GM19463 (cell line): ENCODE data around the gene PLA2G15.

Experiments
- ATAC-seq: cut with Tn5 transposase; IDR thresholded peaks from one replicate; pipeline ENCODE4 v1.9.1; 2021; ENCODE audit warnings: mild to moderate bottlenecking, moderate library complexity; ENCODE audit not compliant: unreplicated experiment

Gene PLA2G15, protein sequence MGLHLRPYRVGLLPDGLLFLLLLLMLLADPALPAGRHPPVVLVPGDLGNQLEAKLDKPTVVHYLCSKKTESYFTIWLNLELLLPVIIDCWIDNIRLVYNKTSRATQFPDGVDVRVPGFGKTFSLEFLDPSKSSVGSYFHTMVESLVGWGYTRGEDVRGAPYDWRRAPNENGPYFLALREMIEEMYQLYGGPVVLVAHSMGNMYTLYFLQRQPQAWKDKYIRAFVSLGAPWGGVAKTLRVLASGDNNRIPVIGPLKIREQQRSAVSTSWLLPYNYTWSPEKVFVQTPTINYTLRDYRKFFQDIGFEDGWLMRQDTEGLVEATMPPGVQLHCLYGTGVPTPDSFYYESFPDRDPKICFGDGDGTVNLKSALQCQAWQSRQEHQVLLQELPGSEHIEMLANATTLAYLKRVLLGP

GRCh38 chr16:68244903-68245853, at the start of gene PLA2G15:
Gene PLA2G15 (plus strand): TSS chr16:68245373. CDS start chr16:68245427, 54 bp downstream.
- ATAC-seq, result peak; percentile 91

DNA sequence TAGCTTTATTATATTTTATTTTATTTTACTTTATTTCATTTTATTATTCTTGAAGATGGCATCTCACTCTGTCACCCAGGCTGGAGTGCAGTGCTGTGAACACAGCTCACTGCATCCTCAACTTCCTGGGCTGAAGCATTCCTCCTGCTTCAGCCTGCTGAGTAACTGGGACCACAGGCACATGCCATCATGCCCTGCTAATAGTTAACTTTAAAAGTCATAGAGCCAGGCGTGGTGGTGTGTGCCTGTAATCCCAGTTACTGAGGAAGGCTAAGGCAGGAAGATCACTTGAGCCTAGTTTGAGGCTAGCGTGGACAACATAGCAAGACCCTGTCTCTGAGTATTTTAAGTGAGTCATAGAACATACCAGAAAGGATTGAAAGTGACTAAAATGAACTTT, 47.9 kb upstream of the PLA2G15 start:
- no peak for ATAC-seq

DNA sequence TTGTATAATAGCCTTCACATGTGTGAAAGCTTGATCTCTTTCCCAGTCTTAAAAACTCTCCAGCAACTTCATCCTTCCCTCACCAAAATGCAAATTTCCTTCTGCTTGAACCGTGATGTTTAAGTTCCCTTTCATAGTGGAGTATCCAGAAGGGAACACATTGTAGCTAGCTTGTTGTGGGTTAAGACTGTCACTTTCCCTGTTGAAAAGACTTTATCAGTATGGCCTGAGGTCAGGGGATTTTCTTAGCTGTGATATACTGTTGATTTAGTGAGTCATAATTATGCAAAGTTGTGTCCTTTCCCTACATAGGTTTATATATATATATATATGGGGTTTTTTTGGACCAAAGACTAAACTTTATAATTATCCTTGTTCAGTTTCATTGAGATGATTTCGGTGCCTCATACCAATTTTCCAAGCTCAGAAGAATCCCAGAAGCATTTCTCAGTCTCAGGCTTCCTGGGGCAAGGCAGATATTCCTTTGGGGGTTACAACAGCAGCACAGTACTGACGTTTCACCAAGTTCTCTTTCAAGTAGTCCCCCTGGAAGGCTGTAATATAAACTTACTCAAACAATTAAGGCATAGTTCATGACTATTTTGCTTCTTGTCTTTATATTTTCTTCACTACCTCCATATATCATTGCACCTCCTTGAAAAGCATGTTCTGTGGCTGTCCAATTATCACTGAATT, 44.9 kb upstream of the PLA2G15 start:
- no peak for ATAC-seq

GRCh38 chr16:68202091-68202519, 43.1 kb upstream of the PLA2G15 start:
- no peak for ATAC-seq

DNA sequence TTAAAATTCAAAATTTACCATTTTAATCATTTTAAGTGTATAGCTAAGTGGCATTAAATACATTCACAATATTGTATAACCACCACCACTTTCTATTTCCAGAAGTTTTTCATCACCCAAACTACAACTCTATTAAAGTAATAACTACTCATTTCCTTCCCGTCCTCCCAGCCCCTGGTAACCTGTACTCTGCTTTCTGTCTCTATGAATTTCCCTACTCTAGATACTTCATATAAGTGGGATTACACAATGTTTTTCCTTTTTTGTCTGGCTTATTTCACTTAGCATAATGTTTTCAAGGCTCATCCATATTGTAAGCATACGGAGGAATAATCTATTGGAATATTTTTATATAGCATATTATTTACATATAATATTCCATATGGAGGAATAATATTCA, 38.9 kb upstream of the PLA2G15 start:
- no peak for ATAC-seq

DNA sequence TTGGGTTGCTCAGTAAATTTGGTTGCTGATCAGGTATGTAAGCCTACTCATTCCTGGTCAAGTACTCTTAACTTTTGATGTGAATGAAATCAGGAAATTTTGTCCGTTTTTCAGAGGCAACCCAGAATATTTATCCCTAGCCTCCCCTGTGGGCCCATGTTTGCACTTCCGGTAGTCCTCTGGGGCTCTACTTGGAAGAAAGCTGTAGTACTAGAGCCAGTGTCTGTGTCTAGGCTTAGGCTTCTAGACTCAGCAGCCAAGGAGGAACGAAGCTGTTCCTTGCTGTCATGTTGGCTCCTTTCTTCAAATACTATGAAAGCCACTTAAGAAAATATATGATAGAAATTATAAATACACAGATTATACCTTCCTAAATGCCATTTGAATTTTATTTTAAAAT, 30.4 kb upstream of the PLA2G15 start:
- ATAC-seq, result no peak

- ATAC-seq, result no peak
These were observed 29.9 kb upstream of the PLA2G15 start for GRCh38 chr16:68215302-68215701.

DNA sequence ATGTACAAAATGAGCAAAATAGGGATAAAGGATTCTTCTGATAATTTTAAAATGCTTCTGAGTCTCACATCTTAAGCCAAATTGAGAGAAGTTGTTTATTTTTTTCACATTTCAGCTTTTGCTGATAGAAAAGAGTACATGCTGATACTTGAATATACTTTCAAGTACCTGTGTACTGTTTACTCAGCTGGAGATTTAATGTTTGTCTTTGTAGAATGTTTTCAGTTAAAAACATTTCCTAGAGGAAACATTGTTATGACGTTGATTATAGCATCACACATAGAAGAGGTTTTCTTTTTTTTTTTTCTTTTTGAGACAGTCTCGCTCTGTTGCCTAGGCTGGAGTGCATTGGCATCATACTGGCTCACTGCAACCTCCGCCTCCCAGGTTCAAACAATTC, 28.9 kb upstream of the PLA2G15 start:
- no peak for ATAC-seq

- ATAC-seq, result no peak
These were observed 27.7 kb upstream of the PLA2G15 start for GRCh38 chr16:68217506-68217905.

GRCh38 chr16:68219725-68220351, 25.3 kb upstream of the PLA2G15 start:
- no peak for ATAC-seq

DNA sequence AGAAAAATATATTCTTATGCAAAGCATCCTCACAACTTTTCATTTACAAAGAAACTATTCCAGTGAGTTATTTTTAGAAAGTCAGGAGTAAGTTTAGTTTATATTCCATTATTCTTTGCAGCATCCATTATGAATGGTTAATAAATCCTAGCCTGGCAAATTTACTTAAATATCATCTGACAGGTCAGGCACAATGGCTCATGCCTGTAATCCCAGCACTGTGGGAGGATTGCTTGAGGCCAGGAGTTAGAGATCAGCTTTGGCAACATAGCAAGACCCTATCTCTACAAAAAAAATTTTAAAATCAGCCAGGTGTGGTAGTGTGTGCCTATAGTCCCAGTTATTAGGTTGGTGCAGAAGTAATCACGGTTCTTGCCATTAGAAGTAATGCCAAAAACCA, 22.1 kb upstream of the PLA2G15 start:
- ATAC-seq, result no peak

DNA sequence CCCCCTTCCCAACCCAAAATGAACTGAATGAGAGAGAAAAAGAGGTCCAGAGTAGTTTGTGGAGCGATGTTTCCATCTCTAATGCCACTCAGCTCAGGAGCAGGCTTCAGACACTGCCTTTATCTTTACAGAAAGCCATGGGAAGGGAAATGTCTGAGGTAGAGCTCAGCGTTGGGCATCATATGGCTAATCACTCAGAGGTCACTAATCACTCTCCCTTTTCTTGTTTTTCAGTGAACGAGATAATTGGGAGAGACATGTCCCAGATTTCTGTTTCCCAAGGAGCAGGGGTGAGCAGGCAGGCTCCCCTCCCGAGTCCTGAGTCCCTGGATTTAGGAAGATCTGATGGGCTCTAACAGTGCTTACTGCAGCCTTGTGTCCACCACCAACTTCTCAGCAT, 19.1 kb upstream of the PLA2G15 start:
- no peak for ATAC-seq

DNA sequence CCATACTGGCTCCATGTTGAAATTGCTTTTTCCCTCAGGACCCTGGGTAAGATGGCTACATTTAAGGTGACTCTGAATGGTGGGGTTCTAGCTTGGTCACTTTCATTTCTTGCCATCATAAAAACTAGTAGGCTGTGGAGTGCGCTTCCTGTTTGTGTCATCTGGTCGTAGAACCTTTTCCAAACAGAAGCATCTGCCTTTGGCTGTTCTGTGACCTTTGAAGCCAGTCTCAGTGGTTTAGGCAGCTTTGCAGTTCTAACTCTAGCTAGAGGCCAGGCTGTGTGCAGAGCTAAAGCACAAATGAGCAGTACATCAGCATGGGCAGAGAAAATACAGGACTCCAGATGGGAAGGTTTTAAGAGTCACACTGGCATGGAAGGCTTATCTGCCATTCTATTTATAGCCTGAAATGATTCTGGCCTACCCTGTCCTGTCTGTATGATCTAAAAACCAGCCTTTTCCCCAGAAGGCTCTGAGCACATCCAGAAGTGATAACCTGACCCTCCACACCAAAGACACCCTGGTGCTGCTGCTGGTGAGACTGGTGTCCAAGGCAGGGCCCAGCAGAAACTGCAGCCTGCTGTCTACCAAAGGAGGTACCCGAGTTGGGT, 17.9 kb upstream of the PLA2G15 start:
- no peak for ATAC-seq

DNA sequence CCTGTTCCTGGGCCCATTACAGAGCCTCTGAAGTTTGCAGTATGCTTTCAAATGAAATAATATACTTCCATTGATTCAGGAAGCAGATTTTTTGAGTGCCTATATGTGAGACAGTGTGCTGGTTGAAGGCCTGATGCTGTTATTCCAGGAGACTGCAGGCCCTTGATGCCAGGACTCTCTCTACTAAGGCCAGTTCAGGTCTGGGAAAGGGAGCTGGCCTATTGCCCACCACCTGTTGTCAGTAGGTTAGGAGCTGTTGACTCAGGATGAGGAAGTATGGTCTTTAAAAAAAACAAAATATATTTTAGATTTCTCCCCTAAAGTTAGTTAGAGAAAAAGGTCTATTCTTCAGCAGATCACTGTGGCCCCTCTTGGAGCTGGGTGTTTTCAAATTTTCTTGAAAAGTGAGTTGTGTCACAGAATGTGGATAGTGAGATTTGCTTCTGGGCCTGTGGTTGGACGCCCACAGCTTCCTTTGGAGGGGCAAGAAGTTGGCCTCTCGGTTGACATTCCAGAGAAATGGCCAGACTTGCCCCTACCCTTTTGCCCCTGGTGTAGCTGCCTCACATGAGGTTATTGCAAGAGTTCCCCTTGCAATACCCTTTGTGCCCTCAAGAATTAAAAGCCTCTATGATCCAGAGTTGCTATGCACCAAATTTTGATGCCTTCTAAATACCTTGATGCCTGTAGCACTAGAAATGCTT, 17.2 kb upstream of the PLA2G15 start:
- no peak for ATAC-seq

GRCh38 chr16:68228652-68229051, 16.5 kb upstream of the PLA2G15 start:
- no peak for ATAC-seq

DNA sequence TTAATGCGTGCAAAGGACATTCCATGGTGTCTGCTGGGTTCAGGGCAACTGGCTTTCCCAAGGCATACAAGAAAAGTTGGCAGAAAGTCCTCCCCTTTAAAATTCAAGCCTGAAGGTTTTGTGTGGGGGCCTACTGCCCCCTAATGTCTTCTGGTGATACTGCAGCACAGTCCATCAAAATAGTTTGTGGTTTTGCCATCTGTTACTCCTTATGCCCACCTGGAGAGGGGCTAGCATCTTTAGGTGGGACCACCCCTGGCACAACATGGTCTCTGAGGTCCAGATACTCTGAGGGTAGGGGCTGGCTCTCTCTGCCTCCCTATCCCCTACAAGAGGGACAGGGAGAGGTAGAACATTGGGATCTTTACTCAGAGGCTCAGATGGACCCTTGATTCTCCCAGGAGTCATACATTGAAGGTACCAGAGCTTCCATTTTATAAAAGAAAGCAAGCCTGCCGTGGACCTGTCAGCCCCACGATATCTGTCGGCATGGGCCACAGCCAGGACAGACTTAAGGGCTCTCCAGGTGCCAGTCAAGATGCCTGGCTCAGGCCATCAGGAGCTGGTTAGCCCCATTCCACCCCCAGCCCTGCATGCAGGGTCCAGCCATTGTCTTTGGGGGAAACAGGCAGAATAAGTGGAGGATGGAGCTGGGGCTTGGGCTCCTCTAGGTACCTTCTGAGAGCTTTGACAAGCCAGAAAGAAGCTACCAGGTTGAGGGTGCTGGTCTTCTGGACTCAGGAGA, 15.6 kb upstream of the PLA2G15 start:
- no peak for ATAC-seq

GRCh38 chr16:68230176-68230571, 15.0 kb upstream of the PLA2G15 start:
- ATAC-seq, result no peak

DNA sequence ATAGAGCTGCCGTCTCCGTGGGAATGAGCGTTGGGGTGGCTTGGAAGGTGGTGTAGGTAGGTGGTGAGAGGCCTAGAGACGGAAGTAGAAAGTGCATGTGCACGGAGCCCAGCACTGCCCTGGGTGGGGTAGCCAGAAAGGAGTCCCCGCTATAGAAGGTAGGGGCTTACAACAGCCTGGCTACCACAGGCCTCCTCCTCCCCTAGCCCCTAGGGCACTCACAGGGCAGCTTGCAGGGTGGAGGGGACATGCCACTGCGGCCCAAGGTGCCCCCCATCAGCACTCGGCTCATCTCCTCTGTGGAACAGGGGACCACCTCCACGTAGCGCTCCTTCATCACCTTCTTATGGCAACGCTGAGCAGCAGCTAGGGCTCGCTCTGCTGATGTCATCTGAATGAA, 14.2 kb upstream of the PLA2G15 start:
- ATAC-seq, result no peak
